HepG2 (cell line): Measurements from ENCODE around the gene SIRT5. TPM values are rescaled to one million over a fixed set of nuclear protein-coding genes. Genes with fewer than 3 reads are reported as not detected.

Experiments
- CCAR2 ChIP-seq: fragments of 200-400 bp; formaldehyde crosslinking; optimal IDR thresholded peaks from 2 replicates; pipeline ENCODE3; 2018; ENCODE audit warnings: low read depth, mild to moderate bottlenecking, low read length, moderate library complexity
- KLF9 ChIP-seq: IDR thresholded peaks from 2 replicates; pipeline ENCODE4 v1.6.1; 2016; ENCODE audit warnings: low read depth
- PATZ1 ChIP-seq: sonication (generic); formaldehyde crosslinking; IDR thresholded peaks from 2 replicates; pipeline ENCODE4 v1.4.0; 2020; ENCODE audit warnings: missing genetic modification reagents
- PAXIP1 ChIP-seq: sonication (generic); formaldehyde crosslinking; conservative IDR thresholded peaks from 2 replicates; pipeline ENCODE4 v1.4.0; 2020; ENCODE audit warnings: mild to moderate bottlenecking, missing genetic modification reagents, moderate library complexity
- PHF21A ChIP-seq: sonication (generic); formaldehyde crosslinking; IDR thresholded peaks from 2 replicates; pipeline ENCODE4 v1.5.0; 2020; ENCODE audit warnings: mild to moderate bottlenecking, missing genetic modification reagents
- POGK ChIP-seq: sonication (generic); formaldehyde crosslinking; conservative IDR thresholded peaks from 2 replicates; pipeline ENCODE4 v1.8.0; 2022; ENCODE audit warnings: mild to moderate bottlenecking, moderate library complexity, missing genetic modification reagents
- RXRA ChIP-seq: sonication (generic); formaldehyde crosslinking; IDR thresholded peaks from 2 replicates; pipeline ENCODE4 v1.5.1; 2020; ENCODE audit warnings: missing genetic modification reagents
- SNAI1 ChIP-seq: sonication (generic); formaldehyde crosslinking; IDR thresholded peaks from 2 replicates; pipeline ENCODE4 v1.5.0; 2020; ENCODE audit warnings: mild to moderate bottlenecking, missing genetic modification reagents, borderline replicate concordance
- TFDP1 ChIP-seq: IDR thresholded peaks from 2 replicates; pipeline ENCODE4 v1.6.1; 2016; ENCODE audit warnings: missing compliant biosample characterization, missing genetic modification reagents, borderline replicate concordance
- ZHX1 ChIP-seq: sonication (generic); formaldehyde crosslinking; IDR thresholded peaks from 2 replicates; pipeline ENCODE4 v1.8.1; 2022; ENCODE audit warnings: low read depth, mild to moderate bottlenecking, missing genetic modification reagents
- ZNF264 ChIP-seq: sonication (generic); formaldehyde crosslinking; IDR thresholded peaks from 2 replicates; pipeline ENCODE4 v1.4.0; 2020; ENCODE audit warnings: missing genetic modification reagents
- polyA plus RNA-seq, 8 experiments: library from polyadenylated mRNA; depleted of rRNA in 3 of 8; stranded (reverse) in 7 of 8; unstranded in 1 of 8; fragments of >200 nt; fragmentation: Illumina TruSeq in 4 of 8; extraction: Trizol in 4 of 8; gene quantifications; 2 replicates each; pipeline versions ENCODE4 v1.2.1 to v1.2.3, GENCODE V29; 2011 to 2016; ENCODE audit warnings: low read depth in 4 of 8, missing spikeins in 1 of 8, mixed read lengths in 1 of 8; ENCODE audit not compliant: insufficient read depth in 1 of 8
- total RNA-seq, 5 experiments: library from RNA; depleted of rRNA; stranded (reverse); fragments of >200 nt; fragmentation: Illumina TruSeq; extraction: Trizol; gene quantifications; 2 replicates each; pipeline ENCODE4 v1.2.3, GENCODE V29; 2016; ENCODE audit warnings: low read depth in 1 of 5

The SIRT5 gene
- total and polyA plus RNA-seq, 2 of the 13 experiments (the other 11 are each of a cell fraction or from before 2014, with no cell fraction given), result 14.1 to 16.6 TPM

- TF ChIP-seq CCAR2 (no peak), PATZ1 (CRISPR knock-in tag) (0 out of 2 replicates have a peak, but pooled peaks have one; percentile 27), ZNF264 (CRISPR knock-in tag) (0 out of 2 replicates have a peak, but pooled peaks have one; percentile 32), SNAI1 (no peak), PHF21A (CRISPR knock-in tag) (peak; percentile 54; the same call in 1 of the 2 replicates), POGK (CRISPR knock-in tag) (0 out of 2 replicates have a peak, but pooled peaks have one; percentile 30), TFDP1 (CRISPR knock-in tag) (no peak; the same call in 1 of the 2 replicates), ZHX1 (0 out of 2 replicates have a peak, but pooled peaks have one; percentile 21), PAXIP1 (CRISPR knock-in tag) (peak; percentile 61), KLF9 (no peak), RXRA (CRISPR knock-in tag) (peak; percentile 72; the same call in 1 of the 2 replicates)
Observed at GRCh38 chr6:13561624-13562267, 12.7 kb upstream of the SIRT5 start (continued).
